ENCODE results near the gene PCDHGA8.

GRCh38 chr5:141419074-141419880, 26.8 kb downstream of the PCDHGA8 start:
- TF ChIP-seq SOX5 (CRISPR knock-in tag; IDR thresholded peaks at IDR 0.05; ENCODE audit: borderline replicate concordance) = no peak
- no peak for TF ChIP-seq SMARCE1 (IDR thresholded peaks at IDR 0.05; ENCODE audit: borderline replicate concordance)
- no peak for TF ChIP-seq GATAD2A (CRISPR knock-in tag; IDR thresholded peaks at IDR 0.05)
- TF ChIP-seq SALL2 (CRISPR knock-in tag; IDR thresholded peaks at IDR 0.05) = no peak
- no peak for TF ChIP-seq MXI1 (IDR thresholded peaks at IDR 0.05; ENCODE audit: borderline replicate concordance, low read depth, low read length)
- TF ChIP-seq ELF1 (CRISPR knock-in tag; IDR thresholded peaks at IDR 0.05) = no peak
- TF ChIP-seq RAD21 (CRISPR knock-in tag; IDR thresholded peaks at IDR 0.05) = no peak
- TF ChIP-seq CTCF (CRISPR knock-in tag; IDR thresholded peaks at IDR 0.05) = no peak
- TF ChIP-seq ZNF580 (CRISPR knock-in tag; IDR thresholded peaks at IDR 0.05; ENCODE audit: borderline replicate concordance, low read depth) = no peak
- no peak for TF ChIP-seq TCF7 (IDR thresholded peaks at IDR 0.05; ENCODE audit: low read depth)

Data from HepG2 (cell line).